ENCODE measurements around the gene SLC25A42.

DNA sequence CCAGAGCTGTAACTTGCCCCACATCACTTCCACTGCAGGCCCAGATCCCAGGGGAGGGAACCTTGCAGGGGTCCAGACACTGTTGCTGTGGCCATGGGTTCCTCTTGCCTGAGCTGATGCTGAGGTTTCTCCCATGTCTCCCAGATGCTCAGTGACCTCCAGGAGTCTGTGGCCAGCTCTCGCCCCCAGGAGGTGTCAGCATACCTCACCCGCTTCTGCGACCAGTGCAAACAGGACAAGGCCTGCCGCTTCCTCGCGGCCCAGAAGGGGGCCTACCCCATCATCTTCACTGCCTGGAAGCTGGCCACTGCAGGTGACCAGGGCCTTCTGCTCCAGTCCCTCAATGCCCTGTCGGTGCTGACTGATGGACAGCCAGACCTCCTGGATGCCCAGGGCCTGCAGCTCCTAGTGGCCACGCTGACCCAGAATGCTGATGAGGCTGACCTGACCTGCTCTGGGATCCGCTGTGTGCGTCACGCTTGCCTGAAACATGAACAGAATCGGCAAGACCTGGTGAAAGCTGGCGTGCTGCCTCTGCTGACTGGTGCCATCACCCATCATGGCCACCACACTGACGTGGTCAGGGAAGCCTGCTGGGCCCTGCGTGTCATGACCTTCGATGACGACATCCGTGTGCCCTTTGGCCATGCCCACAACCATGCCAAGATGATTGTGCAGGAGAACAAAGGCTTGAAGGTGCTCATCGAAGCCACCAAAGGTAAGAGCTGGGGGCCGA is 12.1 kb upstream of the SLC25A42 start:
- TF ChIP-seq POLR2A (IDR thresholded peaks at IDR 0.05) = no peak
- TF ChIP-seq, protein P1, sequence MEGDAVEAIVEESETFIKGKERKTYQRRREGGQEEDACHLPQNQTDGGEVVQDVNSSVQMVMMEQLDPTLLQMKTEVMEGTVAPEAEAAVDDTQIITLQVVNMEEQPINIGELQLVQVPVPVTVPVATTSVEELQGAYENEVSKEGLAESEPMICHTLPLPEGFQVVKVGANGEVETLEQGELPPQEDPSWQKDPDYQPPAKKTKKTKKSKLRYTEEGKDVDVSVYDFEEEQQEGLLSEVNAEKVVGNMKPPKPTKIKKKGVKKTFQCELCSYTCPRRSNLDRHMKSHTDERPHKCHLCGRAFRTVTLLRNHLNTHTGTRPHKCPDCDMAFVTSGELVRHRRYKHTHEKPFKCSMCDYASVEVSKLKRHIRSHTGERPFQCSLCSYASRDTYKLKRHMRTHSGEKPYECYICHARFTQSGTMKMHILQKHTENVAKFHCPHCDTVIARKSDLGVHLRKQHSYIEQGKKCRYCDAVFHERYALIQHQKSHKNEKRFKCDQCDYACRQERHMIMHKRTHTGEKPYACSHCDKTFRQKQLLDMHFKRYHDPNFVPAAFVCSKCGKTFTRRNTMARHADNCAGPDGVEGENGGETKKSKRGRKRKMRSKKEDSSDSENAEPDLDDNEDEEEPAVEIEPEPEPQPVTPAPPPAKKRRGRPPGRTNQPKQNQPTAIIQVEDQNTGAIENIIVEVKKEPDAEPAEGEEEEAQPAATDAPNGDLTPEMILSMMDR (IDR thresholded peaks at IDR 0.05) = no peak

Measured in uterus (tissue), 2 donors.